Esophagus squamous epithelium (tissue), 5 donors: ENCODE data around the gene RALB. TPM values are rescaled to one million over a fixed set of nuclear protein-coding genes. Genes with fewer than 3 reads are reported as not detected.

Experiments
- DNase-seq: peaks from one replicate; lab custom pipeline; 2025; lab: John Stamatoyannopoulos, UW
- H3K27ac ChIP-seq, 4 donors: fragments of 200-600 bp; sonication (generic); one replicate each; pipeline ENCODE4 v1.5.1; 2016 to 2019; ENCODE audit warnings: mild to moderate bottlenecking in 1 of 4
- H3K27me3 ChIP-seq, 4 donors: fragments of 200-600 bp; sonication (generic); 1 replicate in 3 of 4; 2 replicates in 1 of 4; pipeline versions ENCODE4 v1.5.1 to v1.6.0; 2017 to 2021; ENCODE audit warnings: antibody characterized with exemption in 1 of 4
- H3K36me3 ChIP-seq, 3 donors: fragments of 200-600 bp; sonication (generic); one replicate each; pipeline ENCODE4 v1.5.1; 2016 to 2019
- H3K4me1 ChIP-seq, 3 donors: fragments of 200-600 bp; sonication (generic); one replicate each; pipeline ENCODE4 v1.5.1; 2017 to 2019
- H3K4me3 ChIP-seq, 4 donors: fragments of 200-600 bp; sonication (generic); 1 replicate in 3 of 4; 2 replicates in 1 of 4; pipeline ENCODE4 v1.5.1; 2016 to 2019; ENCODE audit warnings: mild to moderate bottlenecking in 2 of 4, moderate library complexity in 1 of 4
- H3K9me3 ChIP-seq, 3 donors: fragments of 200-600 bp; sonication (generic); one replicate each; pipeline ENCODE4 v1.5.1; 2016 to 2019
- POLR2A ChIP-seq, 4 donors: fragments of 450-650 bp; IDR thresholded peaks; one replicate each; pipeline ENCODE4 v1.6.1; 2017; ENCODE audit warnings: antibody characterized with exemption in 4 of 4, mild to moderate bottlenecking in 4 of 4, moderate library complexity in 3 of 4
- WGBS, 2 donors: methylation state at CpG; one replicate each; pipeline ENCODE4 v1.1.5; 2018; 5-methylcytosine and 5-hydroxymethylcytosine counted together
- intact Hi-C: fragments of 100-400 bp; cut with DNase I; formaldehyde crosslinking; loops from one replicate; pipeline ENCODE4 v1.15.0; 2022
- total RNA-seq, 4 donors: library from RNA; depleted of rRNA; stranded (reverse); fragments of >200 nt; gene quantifications; one replicate each; pipeline ENCODE4 v1.1.0, GENCODE V29; 2016
- TF ChIP-seq, protein P1 (sequence below), 6 experiments: fragments of 450-650 bp in 4 of 6; fragments of 200-600 bp in 2 of 6; sonication (generic) in 2 of 6; IDR thresholded peaks; one replicate each; pipeline ENCODE4 v1.5.1; 2016 to 2019; ENCODE audit warnings: antibody characterized with exemption in 6 of 6, mild to moderate bottlenecking in 4 of 6, moderate library complexity in 4 of 6
- donor health status: DM: yes; HTN: yes; CAD: no.

RALB gene
- total RNA-seq, 4 donors from 2014 or later = 50.2 to 99.2 (median 64.8) TPM

DNA sequence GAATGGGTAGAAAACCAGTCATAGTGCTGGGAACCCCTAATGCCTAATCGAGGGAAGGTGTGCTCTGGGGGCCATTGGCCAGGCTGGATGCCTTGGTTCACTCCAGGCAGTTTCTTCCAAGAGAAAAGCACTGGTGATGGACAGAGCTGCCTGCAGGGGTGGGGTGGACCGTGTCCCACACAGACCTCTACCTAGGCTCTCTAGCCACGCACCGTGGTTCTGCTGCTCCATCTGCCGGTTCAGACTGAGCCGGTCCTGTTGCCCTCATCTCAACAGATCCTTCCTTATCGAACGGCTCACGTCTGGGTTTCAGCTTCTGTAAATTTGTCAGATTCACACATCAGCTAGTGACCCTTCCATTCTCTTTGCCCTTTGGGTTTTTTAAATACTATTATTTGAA is 46.4 kb downstream of the RALB start:
- no peak overlapping the region for H3K4me3 ChIP-seq
- no peaks in the 10 kb centered on the region for H3K9me3 ChIP-seq
- TF ChIP-seq, protein P1, sequence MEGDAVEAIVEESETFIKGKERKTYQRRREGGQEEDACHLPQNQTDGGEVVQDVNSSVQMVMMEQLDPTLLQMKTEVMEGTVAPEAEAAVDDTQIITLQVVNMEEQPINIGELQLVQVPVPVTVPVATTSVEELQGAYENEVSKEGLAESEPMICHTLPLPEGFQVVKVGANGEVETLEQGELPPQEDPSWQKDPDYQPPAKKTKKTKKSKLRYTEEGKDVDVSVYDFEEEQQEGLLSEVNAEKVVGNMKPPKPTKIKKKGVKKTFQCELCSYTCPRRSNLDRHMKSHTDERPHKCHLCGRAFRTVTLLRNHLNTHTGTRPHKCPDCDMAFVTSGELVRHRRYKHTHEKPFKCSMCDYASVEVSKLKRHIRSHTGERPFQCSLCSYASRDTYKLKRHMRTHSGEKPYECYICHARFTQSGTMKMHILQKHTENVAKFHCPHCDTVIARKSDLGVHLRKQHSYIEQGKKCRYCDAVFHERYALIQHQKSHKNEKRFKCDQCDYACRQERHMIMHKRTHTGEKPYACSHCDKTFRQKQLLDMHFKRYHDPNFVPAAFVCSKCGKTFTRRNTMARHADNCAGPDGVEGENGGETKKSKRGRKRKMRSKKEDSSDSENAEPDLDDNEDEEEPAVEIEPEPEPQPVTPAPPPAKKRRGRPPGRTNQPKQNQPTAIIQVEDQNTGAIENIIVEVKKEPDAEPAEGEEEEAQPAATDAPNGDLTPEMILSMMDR (IDR thresholded peaks at IDR 0.05) = no peak
- TF ChIP-seq POLR2A (IDR thresholded peaks at IDR 0.05) = no peak
- WGBS, 2 donors = 94 to 96% methylated on average over 9 of the region's 9 CpGs
- no peaks in the 10 kb centered on the region for H3K27me3 ChIP-seq
- H3K4me1 ChIP-seq = peaks cover 0 to 18% (median 0%) of the 10 kb centered on the region in 3 donors
- H3K36me3 ChIP-seq = peaks cover 0 to 92% (median 0%) of the 10 kb centered on the region in 3 donors
- peak overlapping the region in 1 of 4 donors; percentile 70 for H3K27ac ChIP-seq
- intact Hi-C loops = no loop called here
- DNase-seq = no peak

DNA sequence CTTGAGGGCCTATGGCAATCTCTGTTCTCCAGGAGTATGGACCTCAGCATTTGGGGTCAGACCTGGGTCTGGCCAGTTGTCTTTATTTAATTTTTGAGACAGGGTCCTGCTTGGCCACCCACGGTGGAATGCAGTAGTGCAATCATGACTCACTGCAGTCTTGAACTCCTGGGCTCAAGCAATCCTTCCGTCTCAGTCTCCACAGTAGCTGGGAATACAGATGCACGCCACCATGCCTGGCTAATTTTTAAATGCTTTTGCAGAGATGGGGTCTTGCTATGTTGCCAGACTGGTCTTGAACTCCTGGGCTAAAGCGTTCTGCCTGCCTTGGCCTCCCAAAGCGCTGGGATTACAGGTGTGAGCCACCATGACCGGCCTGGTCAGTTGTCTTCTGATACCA is 46.9 kb downstream of the RALB start:
- no peaks in the 10 kb centered on the region for H3K27me3 ChIP-seq
- DNase-seq = no peak
- H3K9me3 ChIP-seq = no peaks in the 10 kb centered on the region
- TF ChIP-seq, protein P1 (IDR thresholded peaks at IDR 0.05) = peak in 1 of 6 experiments; percentile 25
- no peak for TF ChIP-seq POLR2A (IDR thresholded peaks at IDR 0.05)
- no peak overlapping the region for H3K4me3 ChIP-seq
- H3K27ac ChIP-seq = peak overlapping the region; percentile 26 to 80 (median 54)
- intact Hi-C loops = no loop called here
- WGBS, 2 donors = 80% methylated on average over 5 of the region's 6 CpGs; no CpG with 5 or more reads in 1 of the 2 donors
- peaks cover 0 to 90% (median 0%) of the 10 kb centered on the region in 3 donors for H3K36me3 ChIP-seq
- peaks cover 0 to 14% (median 0%) of the 10 kb centered on the region in 3 donors for H3K4me1 ChIP-seq

DNA sequence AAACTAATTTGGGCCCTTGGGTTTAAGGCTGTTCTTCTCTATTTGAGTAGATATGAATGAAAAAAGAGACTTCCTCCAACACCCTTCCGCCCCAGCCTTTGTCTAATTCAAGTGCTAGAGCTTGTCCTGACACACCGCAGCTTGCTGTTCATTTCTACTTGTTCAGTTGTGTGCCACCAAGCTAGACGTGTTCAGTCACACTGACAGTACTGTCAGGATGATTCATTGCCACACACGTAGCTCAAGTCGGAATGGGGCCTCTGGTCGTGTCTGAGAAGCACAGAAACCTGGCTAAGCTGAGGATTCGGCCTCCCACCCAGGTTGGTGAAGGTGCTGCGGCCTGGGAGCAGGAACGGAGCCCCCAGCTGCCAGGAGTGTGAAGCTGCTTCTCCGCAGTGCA is 47.7 kb downstream of the RALB start:
- H3K4me3 ChIP-seq = no peak overlapping the region
- peak overlapping the region; percentile 39 to 80 (median 66) for H3K27ac ChIP-seq
- H3K9me3 ChIP-seq = no peaks in the 10 kb centered on the region
- no peaks in the 10 kb centered on the region for H3K27me3 ChIP-seq
- TF ChIP-seq, protein P1 (IDR thresholded peaks at IDR 0.05) = no peak
- no peak for TF ChIP-seq POLR2A (IDR thresholded peaks at IDR 0.05)
- 49 to 61% methylated on average over 4 to 8 of the region's 10 CpGs for WGBS, 2 donors
- H3K36me3 ChIP-seq = peaks cover 0 to 85% (median 0%) of the 10 kb centered on the region in 3 donors
- H3K4me1 ChIP-seq = peaks cover 0 to 14% (median 0%) of the 10 kb centered on the region in 3 donors
- DNase-seq = no peak
- intact Hi-C loops = no loop called here

DNA sequence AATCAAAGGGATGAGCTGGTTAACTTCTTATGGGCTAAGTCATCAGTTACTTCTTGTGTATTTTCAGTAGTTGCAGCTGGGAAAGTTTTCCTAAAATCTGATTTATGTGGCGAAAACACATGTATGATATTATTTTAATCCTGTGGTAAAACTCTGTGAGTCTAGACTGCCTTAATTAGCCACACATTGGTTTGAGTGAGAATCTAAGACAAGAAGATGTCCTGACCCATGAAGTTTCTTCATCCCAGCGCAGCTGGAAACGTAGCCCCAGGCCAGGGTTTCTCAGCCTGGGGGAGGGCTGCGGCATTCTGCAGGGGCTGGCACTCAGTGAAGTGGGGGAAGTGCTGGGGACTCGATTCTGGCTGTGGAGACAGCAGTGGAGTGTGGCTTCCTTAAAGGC is 48.6 kb downstream of the RALB start:
- Histone ChIP-seq H3K27me3 (no peaks in the 10 kb centered on the region), H3K4me3 (no peak overlapping the region), H3K4me1 (peaks cover 0 to 14% (median 0%) of the 10 kb centered on the region in 3 donors), H3K36me3 (peaks cover 0 to 84% (median 0%) of the 10 kb centered on the region in 3 donors), H3K27ac (no peak overlapping the region), H3K9me3 (no peaks in the 10 kb centered on the region)
- TF ChIP-seq, protein P1 (IDR thresholded peaks at IDR 0.05) = no peak
- TF ChIP-seq POLR2A (IDR thresholded peaks at IDR 0.05) = no peak
- 99 to 100% methylated on average over 5 of the region's 5 CpGs for WGBS, 2 donors
- no peak for DNase-seq
- intact Hi-C loops = no loop called here

DNA sequence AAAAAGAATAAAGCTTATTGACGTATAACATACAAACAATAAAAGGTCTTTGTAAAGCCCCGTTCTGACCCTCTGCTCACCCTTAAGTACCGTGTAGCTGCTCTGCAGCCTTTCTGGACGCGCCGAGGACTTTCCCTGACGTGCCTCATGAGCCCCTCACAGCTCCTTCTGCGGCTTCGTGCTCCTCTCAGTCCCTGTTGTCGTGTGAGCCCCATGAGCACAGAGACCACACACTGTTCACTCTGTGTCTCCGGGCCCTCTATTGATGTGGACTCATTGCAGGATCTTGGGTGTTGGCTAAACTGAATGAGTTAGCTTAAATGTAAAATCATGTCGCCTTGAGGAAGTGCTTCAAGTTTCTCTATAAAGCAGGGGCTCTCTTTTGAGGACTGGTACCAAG is 49.6 kb downstream of the RALB start:
- H3K4me3 ChIP-seq = no peak overlapping the region
- no peaks in the 10 kb centered on the region for H3K9me3 ChIP-seq
- peaks cover 0 to 14% (median 0%) of the 10 kb centered on the region in 3 donors for H3K4me1 ChIP-seq
- H3K36me3 ChIP-seq = peaks cover 0 to 74% (median 0%) of the 10 kb centered on the region in 3 donors
- 89 to 91% methylated on average over 12 of the region's 12 CpGs for WGBS, 2 donors
- TF ChIP-seq POLR2A (IDR thresholded peaks at IDR 0.05) = no peak
- TF ChIP-seq, protein P1 (IDR thresholded peaks at IDR 0.05) = no peak
- no peaks in the 10 kb centered on the region for H3K27me3 ChIP-seq
- H3K27ac ChIP-seq = no peak overlapping the region
- DNase-seq = no peak
- intact Hi-C loops = no loop called here
